K562 (cell line): ENCODE data around the gene TSPYL6. TPM values are rescaled to one million over a fixed set of nuclear protein-coding genes. Genes with fewer than 3 reads are reported as not detected.

Experiments
- ATAC-seq: fragments of 200-7000 bp; cut with Tn5 transposase; 3 replicates; pipeline ENCODE4 v1.9.1; 2020; ENCODE audit warnings: moderate library complexity
- BruUV-seq: library from RNA; stranded (reverse); fragments of 400-500 nt; replicated peaks from 2 replicates; lab custom pipeline; 2021; lab: Mats Ljungman, UMichigan
- CTCF ChIA-PET: fragments of 300-600 bp; formaldehyde crosslinking; extraction: SDS; loops from one replicate; lab custom pipeline; 2021; ENCODE audit warnings: low intra/inter-chr PET ratio; lab: Yijun Ruan, JAX
- POLR2A ChIA-PET: fragments of 300-600, 350-650 bp; sonication (Branson Sonifier 250); formaldehyde crosslinking; extraction: SDS; loops from one replicate; lab custom pipeline; 2021; ENCODE audit warnings: antibody characterized with exemption, inconsistent platforms; lab: Yijun Ruan, JAX
- DNase-seq, 4 experiments: peaks; one replicate each; pipeline versions ENCODE4 v3.0.0 to v3.0.0-alpha.2; 2011 to 2018; ENCODE audit warnings: low spot score in 3 of 4, mixed read lengths in 3 of 4; ENCODE audit errors: extremely low read depth in 1 of 4
- FAIRE-seq: peaks from 2 replicates; lab custom pipeline; 2011; peaks lifted over from hg19 to GRCh38; lab: Jason Lieb, UNC
- H2AFZ ChIP-seq: 2 replicates; pipeline ENCODE4 v1.6.0; 2011; ENCODE audit warnings: low read depth, low read length, control low read depth, inconsistent platforms
- H3K27ac ChIP-seq: fragments of 200-600 bp; 3 replicates; pipeline ENCODE4 v1.8.0; 2011; ENCODE audit warnings: low read depth, mild to moderate bottlenecking, control low read depth, inconsistent platforms, low read length, moderate library complexity, mixed read lengths; ENCODE audit errors: extremely low read depth
- H3K27me3 ChIP-seq, 2 experiments: fragments of 300-600 bp in 1 of 2; 2 replicates in 1 of 2; 3 replicates in 1 of 2; pipeline versions ENCODE4 v1.6.0 to v1.8.0; 2011; ENCODE audit warnings: inconsistent platforms in 2 of 2, low read length in 2 of 2, mild to moderate bottlenecking in 1 of 2, mixed read lengths in 1 of 2, moderate library complexity in 1 of 2; ENCODE audit not compliant: control insufficient read depth in 2 of 2, insufficient read depth in 2 of 2
- H3K36me3 ChIP-seq: fragments of 300-600 bp; 3 replicates; pipeline ENCODE4 v1.8.0; 2011; ENCODE audit warnings: mild to moderate bottlenecking, low read length, inconsistent platforms; ENCODE audit not compliant: control insufficient read depth, insufficient read depth
- H3K4me1 ChIP-seq, 2 experiments: fragments of 200-600 bp in 1 of 2; replicated peaks in 1 of 2; 2 replicates in 1 of 2; 3 replicates in 1 of 2; pipeline versions ENCODE4 v1.5.1 to v1.8.0; 2011; ENCODE audit warnings: inconsistent platforms in 2 of 2, low read length in 2 of 2, mild to moderate bottlenecking in 1 of 2, mixed read lengths in 1 of 2, moderate library complexity in 1 of 2; ENCODE audit not compliant: control insufficient read depth in 2 of 2, insufficient read depth in 2 of 2
- H3K4me2 ChIP-seq: 2 replicates; pipeline ENCODE4 v1.6.1; 2011; ENCODE audit warnings: low read length, control low read depth, inconsistent platforms, mixed read lengths; ENCODE audit not compliant: insufficient read depth
- H3K4me3 ChIP-seq: fragments of 200-600 bp; sonication (generic), shearing (Covaris generic); 2 replicates; pipeline ENCODE4 v1.5.1; 2016; ENCODE audit warnings: control low read depth, inconsistent platforms
- H3K79me2 ChIP-seq: fragments of 200-600 bp; 3 replicates; pipeline ENCODE4 v1.8.0; 2011; ENCODE audit warnings: low read length, inconsistent platforms; ENCODE audit not compliant: control insufficient read depth, insufficient read depth
- H3K9ac ChIP-seq, 2 experiments: 2 replicates each; pipeline versions ENCODE4 v1.6.0 to v1.6.1; 2011; ENCODE audit warnings: low read depth in 2 of 2, low read length in 2 of 2, control low read depth in 1 of 2, inconsistent platforms in 1 of 2, mild to moderate bottlenecking in 1 of 2, mixed read lengths in 1 of 2; ENCODE audit not compliant: insufficient read depth in 1 of 2
- H3K9me1 ChIP-seq: one replicate; pipeline ENCODE4 v1.6.0; 2011; ENCODE audit warnings: inconsistent platforms, mild to moderate bottlenecking, low read length, moderate library complexity; ENCODE audit not compliant: control insufficient read depth, insufficient read depth
- H3K9me3 ChIP-seq: replicated peaks from 2 replicates; pipeline ENCODE4 v1.5.1; 2011; ENCODE audit warnings: low read depth, low read length, inconsistent platforms; ENCODE audit not compliant: control insufficient read depth, insufficient read depth
- H4K20me1 ChIP-seq: replicated peaks from 2 replicates; pipeline ENCODE4 v1.6.1; 2011; ENCODE audit warnings: low read length, inconsistent platforms, mixed read lengths; ENCODE audit not compliant: control insufficient read depth, insufficient read depth
- ATF7 ChIP-seq: fragments of 450-650 bp; IDR thresholded peaks from 2 replicates; pipeline ENCODE4 v1.7.1; 2014; ENCODE audit warnings: mild to moderate bottlenecking, moderate library complexity
- HMBOX1 ChIP-seq: sonication (generic); IDR thresholded peaks from 2 replicates; pipeline ENCODE4 v1.6.1; 2016
- IRF2 ChIP-seq: sonication (generic); formaldehyde crosslinking; IDR thresholded peaks from 2 replicates; pipeline ENCODE4 v1.8.1; 2022; ENCODE audit warnings: mild to moderate bottlenecking, missing genetic modification reagents
- MYBL2 ChIP-seq, 2 experiments: fragments of 450-650 bp in 1 of 2; sonication (generic) in 1 of 2; formaldehyde crosslinking in 1 of 2; IDR thresholded peaks; 2 replicates each; pipeline versions ENCODE4 v1.6.1 to v1.8.1; 2017 to 2022; ENCODE audit warnings: borderline replicate concordance in 1 of 2, inconsistent platforms in 1 of 2, low read depth in 1 of 2, mild to moderate bottlenecking in 1 of 2, missing genetic modification reagents in 1 of 2, moderate library complexity in 1 of 2
- SETDB1 ChIP-seq: IDR thresholded peaks from one replicate; pipeline ENCODE4 v1.6.1; 2012; ENCODE audit warnings: low read length, control low read depth, inconsistent platforms
- SMAD2 ChIP-seq: fragments of 150-350 bp; IDR thresholded peaks from 2 replicates; pipeline ENCODE4 v1.6.1; 2014; ENCODE audit warnings: low read depth, mild to moderate bottlenecking, low read length
- SMAD3 ChIP-seq: fragments of 450-650 bp; formaldehyde crosslinking; conservative IDR thresholded peaks from 2 replicates; pipeline ENCODE4 v1.4.0; 2020; ENCODE audit warnings: mild to moderate bottlenecking
- WHSC1 ChIP-seq: IDR thresholded peaks from one replicate; pipeline ENCODE4 v1.6.1; 2012; ENCODE audit warnings: low read length, control low read depth, inconsistent platforms
- ZC3H8 ChIP-seq: fragments of 450-650 bp; IDR thresholded peaks from 2 replicates; pipeline ENCODE4 v1.6.1; 2017
- ZNF12 ChIP-seq: sonication (generic); formaldehyde crosslinking; IDR thresholded peaks from 2 replicates; pipeline ENCODE4 v1.4.0; 2020; ENCODE audit warnings: mild to moderate bottlenecking, missing genetic modification reagents
- ZNF395 ChIP-seq: fragments of 200-800 bp; sonication (Bioruptor generic); IDR thresholded peaks from 2 replicates; pipeline ENCODE4 v1.6.1; 2017; ENCODE audit warnings: missing genetic modification characterization, missing compliant biosample characterization
- WGBS: fragments of 100-300 bp; shearing (Covaris generic); methylation state at CpG from one replicate; pipeline ENCODE4 v1.1.6; 2016; ENCODE audit warnings: low coverage, mixed read lengths; ENCODE audit not compliant: insufficient coverage; ENCODE audit errors: missing lambda C conversion rate; 5-methylcytosine and 5-hydroxymethylcytosine counted together
- in situ Hi-C: fragments of 300-500 bp; cut with MboI; formaldehyde crosslinking; loops from 4 replicates; pipeline ENCODE4 v1.15.0; 2018; ENCODE audit warnings: inconsistent platforms, mixed read lengths
- intact Hi-C: fragments of 100-400 bp; cut with micrococcal nuclease; formaldehyde crosslinking; loops from 2 replicates; pipeline ENCODE4 v1.14.2; 2022
- polyA plus RNA-seq, 8 experiments: library from polyadenylated mRNA; depleted of rRNA in 4 of 8; stranded (reverse) in 5 of 8; unstranded in 3 of 8; fragments of >200 nt; fragmentation: Nextera tagmentation in 2 of 8; fragmentation: Illumina TruSeq in 1 of 8; extraction: Ambion mirVana in 2 of 8; extraction: Trizol in 1 of 8; gene quantifications; 2 replicates each; pipeline versions ENCODE4 v1.2.1 to v1.2.3, GENCODE V29; 2011 to 2014; ENCODE audit warnings: inconsistent platforms in 1 of 8, missing spikeins in 1 of 8
- total RNA-seq, 7 experiments: library from RNA; depleted of rRNA in 6 of 7; stranded (reverse); fragments of >200 nt in 6 of 7; fragmentation: Illumina TruSeq in 2 of 7; extraction: Trizol in 2 of 7; gene quantifications; 2 replicates each; pipeline versions ENCODE4 v1.2.1 to v1.2.3, GENCODE V29; 2011 to 2021; ENCODE audit warnings: low replicate concordance in 1 of 7
- TF ChIP-seq, protein P1 (sequence below), 2 experiments: fragments of 450-650 bp; IDR thresholded peaks; 2 replicates each; pipeline ENCODE4 v1.6.1; 2018; ENCODE audit warnings: mild to moderate bottlenecking in 2 of 2, low read depth in 1 of 2; ENCODE audit not compliant: partially characterized antibody in 2 of 2
- TF ChIP-seq, protein P2 (sequence below), 2 experiments: IDR thresholded peaks in 1 of 2; conservative IDR thresholded peaks in 1 of 2; 2 replicates each; pipeline ENCODE4 v1.6.1; 2016; ENCODE audit warnings: low read depth in 2 of 2, mild to moderate bottlenecking in 1 of 2, missing compliant biosample characterization in 1 of 2, missing genetic modification characterization in 1 of 2, moderate library complexity in 1 of 2

Gene TSPYL6
- total and polyA plus RNA-seq, 9 of the 15 experiments (the other 6 are each of a cell fraction or from before 2014, with no cell fraction given) = 1.5 to 10.1 (median 7.6) TPM

DNA sequence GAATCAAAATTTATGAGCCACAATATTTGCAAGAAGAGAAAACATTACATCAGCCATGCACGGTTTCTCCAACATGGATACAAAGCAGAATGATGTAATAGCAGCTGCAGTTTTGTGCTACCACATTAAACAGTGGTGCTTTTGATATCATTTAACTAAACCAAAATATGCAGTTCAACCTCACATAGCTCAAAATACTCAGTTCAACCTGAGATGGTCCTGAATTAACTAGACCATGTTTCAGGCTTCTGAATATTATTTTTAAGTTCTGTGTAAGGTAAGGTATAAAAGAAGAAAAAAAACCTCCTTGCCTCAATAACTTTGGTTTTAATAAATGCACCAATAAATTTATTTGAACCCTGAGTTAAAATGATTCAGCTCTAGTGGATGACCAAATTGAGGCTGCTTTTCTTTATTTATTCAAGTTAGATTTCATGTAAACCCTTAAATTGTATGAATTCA lies 18.8 kb upstream of the TSPYL6 start:
- Histone ChIP-seq H3K4me3 (no peak overlapping the region), H3K9me1 (no peaks in the 10 kb centered on the region), H3K36me3 (no peaks in the 10 kb centered on the region), H3K79me2 (no peaks in the 10 kb centered on the region), H3K4me2 (no peak overlapping the region), H2AFZ (peak overlapping the region; percentile 42; the same call in 1 of the 2 replicates), H3K9ac (no peak overlapping the region), H3K4me1 (no peaks in the 10 kb centered on the region), H3K27ac (no peak overlapping the region), H3K27me3 (no peaks in the 10 kb centered on the region), H4K20me1 (no peaks in the 10 kb centered on the region), H3K9me3 (no peaks in the 10 kb centered on the region)
- BruUV-seq = no TSS peak
- CTCF ChIA-PET = no interaction called here
- FAIRE-seq (no peak), DNase-seq (no peak), ATAC-seq (peak; percentile 76)
- in situ Hi-C loops (no loop called here), intact Hi-C loops (no loop called here)
- POLR2A ChIA-PET = no interaction called here
- WGBS = 6% methylated on average over 1 of the region's 1 CpG
- TF ChIP-seq HMBOX1 = no peak
- TF ChIP-seq ATF7 = peak; percentile 83
- no peak for TF ChIP-seq IRF2 (CRISPR knock-in tag)
- no peak for TF ChIP-seq SETDB1
- no peak for TF ChIP-seq SMAD2
- TF ChIP-seq SMAD3 (CRISPR knock-in tag) = 0 out of 2 replicates have a peak, but pooled peaks have one; percentile 19
- TF ChIP-seq WHSC1 = no peak
- TF ChIP-seq ZC3H8 = no peak
- TF ChIP-seq ZNF12 (CRISPR knock-in tag) = no peak
- TF ChIP-seq ZNF395 = peak; percentile 59; the same call in 1 of the 2 replicates
- no peak for TF ChIP-seq MYBL2 (IDR thresholded peaks at IDR 0.05; ENCODE audit: low read depth)
- no peak for TF ChIP-seq MYBL2 (CRISPR knock-in tag; IDR thresholded peaks at IDR 0.05; ENCODE audit: borderline replicate concordance)
- TF ChIP-seq, protein P1, sequence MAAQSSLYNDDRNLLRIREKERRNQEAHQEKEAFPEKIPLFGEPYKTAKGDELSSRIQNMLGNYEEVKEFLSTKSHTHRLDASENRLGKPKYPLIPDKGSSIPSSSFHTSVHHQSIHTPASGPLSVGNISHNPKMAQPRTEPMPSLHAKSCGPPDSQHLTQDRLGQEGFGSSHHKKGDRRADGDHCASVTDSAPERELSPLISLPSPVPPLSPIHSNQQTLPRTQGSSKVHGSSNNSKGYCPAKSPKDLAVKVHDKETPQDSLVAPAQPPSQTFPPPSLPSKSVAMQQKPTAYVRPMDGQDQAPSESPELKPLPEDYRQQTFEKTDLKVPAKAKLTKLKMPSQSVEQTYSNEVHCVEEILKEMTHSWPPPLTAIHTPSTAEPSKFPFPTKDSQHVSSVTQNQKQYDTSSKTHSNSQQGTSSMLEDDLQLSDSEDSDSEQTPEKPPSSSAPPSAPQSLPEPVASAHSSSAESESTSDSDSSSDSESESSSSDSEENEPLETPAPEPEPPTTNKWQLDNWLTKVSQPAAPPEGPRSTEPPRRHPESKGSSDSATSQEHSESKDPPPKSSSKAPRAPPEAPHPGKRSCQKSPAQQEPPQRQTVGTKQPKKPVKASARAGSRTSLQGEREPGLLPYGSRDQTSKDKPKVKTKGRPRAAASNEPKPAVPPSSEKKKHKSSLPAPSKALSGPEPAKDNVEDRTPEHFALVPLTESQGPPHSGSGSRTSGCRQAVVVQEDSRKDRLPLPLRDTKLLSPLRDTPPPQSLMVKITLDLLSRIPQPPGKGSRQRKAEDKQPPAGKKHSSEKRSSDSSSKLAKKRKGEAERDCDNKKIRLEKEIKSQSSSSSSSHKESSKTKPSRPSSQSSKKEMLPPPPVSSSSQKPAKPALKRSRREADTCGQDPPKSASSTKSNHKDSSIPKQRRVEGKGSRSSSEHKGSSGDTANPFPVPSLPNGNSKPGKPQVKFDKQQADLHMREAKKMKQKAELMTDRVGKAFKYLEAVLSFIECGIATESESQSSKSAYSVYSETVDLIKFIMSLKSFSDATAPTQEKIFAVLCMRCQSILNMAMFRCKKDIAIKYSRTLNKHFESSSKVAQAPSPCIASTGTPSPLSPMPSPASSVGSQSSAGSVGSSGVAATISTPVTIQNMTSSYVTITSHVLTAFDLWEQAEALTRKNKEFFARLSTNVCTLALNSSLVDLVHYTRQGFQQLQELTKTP (IDR thresholded peaks at IDR 0.05; ENCODE audit: low read depth in 1 of 2, partially characterized antibody in 2 of 2) = no peak
- TF ChIP-seq, protein P2, sequence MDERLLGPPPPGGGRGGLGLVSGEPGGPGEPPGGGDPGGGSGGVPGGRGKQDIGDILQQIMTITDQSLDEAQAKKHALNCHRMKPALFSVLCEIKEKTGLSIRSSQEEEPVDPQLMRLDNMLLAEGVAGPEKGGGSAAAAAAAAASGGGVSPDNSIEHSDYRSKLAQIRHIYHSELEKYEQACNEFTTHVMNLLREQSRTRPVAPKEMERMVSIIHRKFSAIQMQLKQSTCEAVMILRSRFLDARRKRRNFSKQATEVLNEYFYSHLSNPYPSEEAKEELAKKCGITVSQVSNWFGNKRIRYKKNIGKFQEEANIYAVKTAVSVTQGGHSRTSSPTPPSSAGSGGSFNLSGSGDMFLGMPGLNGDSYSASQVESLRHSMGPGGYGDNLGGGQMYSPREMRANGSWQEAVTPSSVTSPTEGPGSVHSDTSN (CRISPR knock-in tag; IDR thresholded peaks at IDR 0.05; ENCODE audit: low read depth) = no peak
- TF ChIP-seq, protein P2 (tag; conservative IDR thresholded peaks at IDR 0.05; ENCODE audit: low read depth) = no peak
